Keratinocyte (primary cell): Measurements from ENCODE around the gene TMPRSS4. TPM values are rescaled to one million over a fixed set of nuclear protein-coding genes. Genes with fewer than 3 reads are reported as not detected.

Experiments
- DNase-seq: peaks from one replicate; pipeline ENCODE4 v3.0.0-alpha.2; 2011; ENCODE audit warnings: low read depth, missing footprints, low spot score
- FAIRE-seq: peaks from 2 replicates; lab custom pipeline; 2011; peaks lifted over from hg19 to GRCh38; lab: Jason Lieb, UNC
- H2AFZ ChIP-seq: 2 replicates; pipeline ENCODE4 v1.6.0; 2012; ENCODE audit warnings: low read length, control low read depth, inconsistent platforms; ENCODE audit not compliant: control insufficient read depth
- H3K27ac ChIP-seq: 2 replicates; pipeline ENCODE4 v1.5.1; 2011; ENCODE audit warnings: low read length; ENCODE audit not compliant: control insufficient read depth, insufficient read depth
- H3K27me3 ChIP-seq: 3 replicates; pipeline ENCODE4 v1.6.0; 2011; ENCODE audit warnings: low read length; ENCODE audit not compliant: control insufficient read depth, insufficient read depth; ENCODE audit errors: extremely low read depth
- H3K36me3 ChIP-seq, 2 experiments: 2 replicates in 1 of 2; 3 replicates in 1 of 2; pipeline ENCODE4 v1.5.1; 2011; ENCODE audit warnings: low read length in 2 of 2, mild to moderate bottlenecking in 1 of 2; ENCODE audit not compliant: control insufficient read depth in 2 of 2, insufficient read depth in 2 of 2; ENCODE audit errors: extremely low read depth in 1 of 2
- H3K4me1 ChIP-seq: 3 replicates; pipeline ENCODE4 v1.5.1; 2011; ENCODE audit warnings: low read length; ENCODE audit not compliant: control insufficient read depth, insufficient read depth; ENCODE audit errors: extremely low read depth
- H3K4me2 ChIP-seq: 3 replicates; pipeline ENCODE4 v1.6.0; 2011; ENCODE audit warnings: low read depth, low read length; ENCODE audit not compliant: control insufficient read depth, insufficient read depth; ENCODE audit errors: extremely low read depth
- H3K4me3 ChIP-seq, 3 experiments: fragments of 200-600 bp in 1 of 3; sonication (generic) in 1 of 3; 2 replicates in 2 of 3; 3 replicates in 1 of 3; pipeline ENCODE4 v1.5.1; 2011 to 2016; ENCODE audit warnings: low read length in 3 of 3, mild to moderate bottlenecking in 3 of 3, control low read depth in 2 of 3, inconsistent platforms in 1 of 3, low read depth in 1 of 3, mixed read lengths in 1 of 3, mixed run types in 1 of 3, moderate library complexity in 1 of 3; ENCODE audit not compliant: control insufficient read depth in 2 of 3, insufficient read depth in 2 of 3; ENCODE audit errors: extremely low read depth in 1 of 3
- H3K79me2 ChIP-seq: 2 replicates; pipeline ENCODE4 v1.6.0; 2012; ENCODE audit warnings: low read length; ENCODE audit not compliant: control insufficient read depth, insufficient read depth
- H3K9ac ChIP-seq: 3 replicates; pipeline ENCODE4 v1.6.0; 2011; ENCODE audit warnings: low read length; ENCODE audit not compliant: control insufficient read depth, insufficient read depth; ENCODE audit errors: extremely low read depth
- H3K9me1 ChIP-seq: 3 replicates; pipeline ENCODE4 v1.6.0; 2011; ENCODE audit warnings: low read length; ENCODE audit not compliant: control insufficient read depth, insufficient read depth; ENCODE audit errors: extremely low read depth
- H3K9me3 ChIP-seq: 2 replicates; pipeline ENCODE4 v1.5.1; 2012; ENCODE audit warnings: low read depth, low read length; ENCODE audit not compliant: control insufficient read depth
- H4K20me1 ChIP-seq: 3 replicates; pipeline ENCODE4 v1.6.0; 2011; ENCODE audit warnings: low read length; ENCODE audit not compliant: control insufficient read depth, insufficient read depth; ENCODE audit errors: extremely low read depth
- EZH2 ChIP-seq: IDR thresholded peaks from one replicate; pipeline ENCODE4 v1.6.1; 2012; ENCODE audit warnings: inconsistent platforms, mild to moderate bottlenecking, low read length, moderate library complexity
- dilution Hi-C: fragments of 300-500 bp; cut with MboI; formaldehyde crosslinking; loops from one replicate; pipeline ENCODE4 v1.7.0; 2020; ENCODE audit warnings: low sequenced_read_pairs; ENCODE audit not compliant: extremely low pct_ligation_motif_present
- polyA plus RNA-seq, 5 experiments: library from polyadenylated mRNA; depleted of rRNA in 3 of 5; stranded (reverse) in 3 of 5; stranded (forward) in 1 of 5; unstranded in 1 of 5; fragments of >200 nt; gene quantifications; 1 replicate in 1 of 5; 2 replicates in 3 of 5; 3 replicates in 1 of 5; pipeline versions ENCODE4 v1.2.1 to v1.2.3, GENCODE V29; 2011 to 2012; ENCODE audit warnings: missing spikeins in 2 of 5, low read depth in 1 of 5, low replicate concordance in 1 of 5
- TF ChIP-seq, protein P1 (sequence below), 3 experiments: IDR thresholded peaks in 1 of 3; conservative IDR thresholded peaks in 1 of 3; optimal IDR thresholded peaks in 1 of 3; 2 replicates in 2 of 3; 3 replicates in 1 of 3; pipeline versions ENCODE3 to v1.5.1; 2011; ENCODE audit warnings: low read length in 3 of 3, mild to moderate bottlenecking in 3 of 3, moderate library complexity in 2 of 3, control low read depth in 1 of 3, inconsistent platforms in 1 of 3; ENCODE audit not compliant: insufficient read depth in 2 of 3; ENCODE audit errors: extremely low read depth in 1 of 3

The TMPRSS4 gene
- polyA plus RNA-seq, 1 donor (not counting 4 experiments of a cell fraction or from before 2014, with no cell fraction given), result 1.2 TPM

DNA sequence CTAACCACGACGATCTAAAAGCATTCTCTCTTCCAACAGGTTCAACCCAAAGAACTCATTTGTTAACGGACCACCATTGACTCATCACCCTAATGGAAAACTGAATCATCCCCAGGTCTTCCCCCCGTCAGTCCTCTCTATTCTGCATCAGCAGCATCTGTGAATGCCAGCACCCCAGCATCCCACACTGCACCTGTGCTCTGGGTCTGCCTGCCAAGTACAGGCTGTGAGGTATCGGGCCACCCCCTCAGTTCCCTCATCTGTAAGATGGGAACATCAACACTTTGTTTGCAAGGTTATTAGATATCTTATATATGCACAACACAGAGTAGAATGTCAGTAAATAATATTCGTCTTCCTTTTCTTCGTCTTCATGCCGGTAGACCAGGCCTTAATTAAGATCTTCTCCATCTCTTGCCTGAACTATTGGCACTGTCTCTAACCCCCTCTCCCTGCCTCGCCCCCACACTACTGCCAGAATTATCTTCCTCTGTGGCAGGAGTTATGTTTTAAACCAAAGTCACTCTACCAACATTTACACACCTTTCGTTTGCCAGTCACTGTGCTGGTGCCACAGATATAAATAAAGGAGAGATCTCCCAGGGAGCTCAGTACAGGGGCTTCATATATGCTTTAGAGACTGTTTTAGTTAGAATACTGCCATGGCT lies 7.8 kb upstream of the TMPRSS4 start:
- Histone ChIP-seq H3K4me3 (no peak overlapping the region), H3K9me3 (no peaks in the 10 kb centered on the region), H3K36me3 (no peaks in the 10 kb centered on the region), H3K9me1 (no peaks in the 10 kb centered on the region), H4K20me1 (no peaks in the 10 kb centered on the region), H3K27ac (no peak overlapping the region), H3K4me2 (no peak overlapping the region), H3K4me1 (peaks cover 2% of the 10 kb centered on the region), H3K27me3 (no peaks in the 10 kb centered on the region), H3K9ac (no peak overlapping the region), H3K79me2 (no peaks in the 10 kb centered on the region), H2AFZ (no peak overlapping the region)
- TF ChIP-seq, protein P1, sequence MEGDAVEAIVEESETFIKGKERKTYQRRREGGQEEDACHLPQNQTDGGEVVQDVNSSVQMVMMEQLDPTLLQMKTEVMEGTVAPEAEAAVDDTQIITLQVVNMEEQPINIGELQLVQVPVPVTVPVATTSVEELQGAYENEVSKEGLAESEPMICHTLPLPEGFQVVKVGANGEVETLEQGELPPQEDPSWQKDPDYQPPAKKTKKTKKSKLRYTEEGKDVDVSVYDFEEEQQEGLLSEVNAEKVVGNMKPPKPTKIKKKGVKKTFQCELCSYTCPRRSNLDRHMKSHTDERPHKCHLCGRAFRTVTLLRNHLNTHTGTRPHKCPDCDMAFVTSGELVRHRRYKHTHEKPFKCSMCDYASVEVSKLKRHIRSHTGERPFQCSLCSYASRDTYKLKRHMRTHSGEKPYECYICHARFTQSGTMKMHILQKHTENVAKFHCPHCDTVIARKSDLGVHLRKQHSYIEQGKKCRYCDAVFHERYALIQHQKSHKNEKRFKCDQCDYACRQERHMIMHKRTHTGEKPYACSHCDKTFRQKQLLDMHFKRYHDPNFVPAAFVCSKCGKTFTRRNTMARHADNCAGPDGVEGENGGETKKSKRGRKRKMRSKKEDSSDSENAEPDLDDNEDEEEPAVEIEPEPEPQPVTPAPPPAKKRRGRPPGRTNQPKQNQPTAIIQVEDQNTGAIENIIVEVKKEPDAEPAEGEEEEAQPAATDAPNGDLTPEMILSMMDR (optimal IDR thresholded peaks at IDR 0.05 in 1 of 3, IDR thresholded peaks at IDR 0.05 in 1 of 3, conservative IDR thresholded peaks at IDR 0.05 in 1 of 3; ENCODE audit: extremely low read depth in 1 of 3, insufficient read depth in 2 of 3, low read length in 3 of 3), result no peak
- no peak for TF ChIP-seq EZH2
- dilution Hi-C loops, result no loop called here
- DNase-seq (no peak), FAIRE-seq (no peak)

DNA sequence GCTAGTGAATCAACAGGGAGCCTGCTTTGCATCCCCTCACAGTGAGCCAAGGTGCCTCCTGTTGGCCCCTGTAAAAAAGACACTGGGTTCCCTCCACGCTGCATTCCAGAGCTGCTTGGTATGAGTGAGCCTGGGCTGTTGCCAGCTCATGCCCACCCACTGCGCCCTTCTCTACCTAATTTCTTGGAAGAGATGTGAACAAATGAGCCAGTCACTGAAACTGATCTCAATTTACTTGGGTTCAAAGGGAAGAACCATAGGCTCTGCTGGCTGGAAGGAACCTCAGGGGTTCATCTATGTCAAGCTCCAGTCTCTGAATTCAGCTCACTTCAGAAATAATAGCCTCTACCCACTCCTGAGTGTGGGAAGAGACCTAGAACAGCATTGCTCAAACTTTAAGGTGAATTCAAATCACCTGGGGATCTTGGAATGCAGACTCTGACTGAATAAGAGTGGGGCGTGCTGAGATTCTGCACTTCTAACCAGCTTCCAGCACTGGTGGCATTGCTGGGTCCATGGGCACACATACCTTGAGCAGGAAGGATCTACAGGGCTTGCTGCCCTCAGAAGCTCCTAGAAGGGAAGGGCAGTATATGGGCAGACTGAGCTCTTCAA lies 5.4 kb upstream of the TMPRSS4 start:
- dilution Hi-C loops, result no loop called here
- Histone ChIP-seq H3K4me3 (no peak overlapping the region), H3K9me1 (no peaks in the 10 kb centered on the region), H3K27ac (no peak overlapping the region), H2AFZ (no peak overlapping the region), H3K36me3 (no peaks in the 10 kb centered on the region), H4K20me1 (no peaks in the 10 kb centered on the region), H3K4me1 (peaks cover 24% of the 10 kb centered on the region), H3K79me2 (no peaks in the 10 kb centered on the region), H3K9ac (no peak overlapping the region), H3K4me2 (no peak overlapping the region), H3K27me3 (no peaks in the 10 kb centered on the region), H3K9me3 (no peaks in the 10 kb centered on the region)
- TF ChIP-seq EZH2, result no peak
- TF ChIP-seq, protein P1 (optimal IDR thresholded peaks at IDR 0.05 in 1 of 3, IDR thresholded peaks at IDR 0.05 in 1 of 3, conservative IDR thresholded peaks at IDR 0.05 in 1 of 3; ENCODE audit: extremely low read depth in 1 of 3, insufficient read depth in 2 of 3, low read length in 3 of 3), result no peak
- no peak for DNase-seq
- no peak for FAIRE-seq
